Activated CD4-positive, alpha-beta T cell treated with anti-CD3 and anti-CD28 coated beads for 4 hours (primary cell): Measurements from ENCODE around the gene PRR36.
"Not testable (repeated sequence)": the region's sequence is repeated elsewhere in the genome, so short reads cannot be mapped to it uniquely, and the experiment has no call there.

Experiments used
- DNase-seq, 2 donors: peaks; one replicate each; pipeline ENCODE4 v3.0.0-alpha.2; 2020

Gene PRR36

DNA sequence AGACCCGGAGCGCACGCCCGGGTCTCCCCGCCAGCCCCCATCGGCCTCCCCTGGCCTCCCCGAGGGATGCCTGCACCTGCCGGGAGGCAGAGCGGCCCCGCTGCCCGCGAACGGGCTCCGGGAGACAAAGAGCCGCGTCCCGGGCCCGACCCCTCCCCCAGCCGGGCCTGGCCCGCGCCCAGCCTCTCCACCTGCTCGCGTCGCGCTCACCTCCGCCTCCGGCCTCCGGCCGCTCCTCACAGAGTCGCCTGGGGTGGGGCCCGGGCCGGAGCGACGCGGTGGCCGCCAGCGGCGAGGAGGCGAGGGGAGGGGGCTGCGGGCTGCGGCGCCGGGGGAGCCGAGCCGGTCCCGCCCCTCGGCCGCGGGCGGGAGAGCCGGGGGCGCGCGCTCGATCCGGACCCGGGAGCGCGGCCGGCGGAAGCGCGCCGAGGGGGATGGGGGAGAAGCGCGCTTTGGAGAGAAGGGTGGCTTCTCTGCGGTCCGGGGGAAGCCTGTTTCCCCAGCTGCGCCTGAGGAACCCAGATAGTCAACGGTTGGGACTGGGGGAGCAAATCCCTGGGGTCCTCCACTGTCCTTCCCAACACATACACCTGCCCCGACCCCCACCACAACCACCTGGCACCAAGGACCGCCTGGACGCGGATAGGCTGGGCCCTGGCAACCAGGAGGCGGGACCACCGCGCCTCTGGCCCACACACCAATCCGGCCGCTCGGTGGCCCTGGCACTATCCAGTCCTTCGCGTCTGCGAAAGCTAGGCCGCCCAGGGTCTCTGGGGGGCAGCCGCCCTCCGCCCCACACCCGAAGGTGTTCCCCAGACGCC lies at the start of gene PRR36:
PRR36 (minus strand) TSS at position 315 of the 821 bp plus-strand sequence. CDS start 701 bp downstream, outside the sequence.
- no peak for DNase-seq

DNA sequence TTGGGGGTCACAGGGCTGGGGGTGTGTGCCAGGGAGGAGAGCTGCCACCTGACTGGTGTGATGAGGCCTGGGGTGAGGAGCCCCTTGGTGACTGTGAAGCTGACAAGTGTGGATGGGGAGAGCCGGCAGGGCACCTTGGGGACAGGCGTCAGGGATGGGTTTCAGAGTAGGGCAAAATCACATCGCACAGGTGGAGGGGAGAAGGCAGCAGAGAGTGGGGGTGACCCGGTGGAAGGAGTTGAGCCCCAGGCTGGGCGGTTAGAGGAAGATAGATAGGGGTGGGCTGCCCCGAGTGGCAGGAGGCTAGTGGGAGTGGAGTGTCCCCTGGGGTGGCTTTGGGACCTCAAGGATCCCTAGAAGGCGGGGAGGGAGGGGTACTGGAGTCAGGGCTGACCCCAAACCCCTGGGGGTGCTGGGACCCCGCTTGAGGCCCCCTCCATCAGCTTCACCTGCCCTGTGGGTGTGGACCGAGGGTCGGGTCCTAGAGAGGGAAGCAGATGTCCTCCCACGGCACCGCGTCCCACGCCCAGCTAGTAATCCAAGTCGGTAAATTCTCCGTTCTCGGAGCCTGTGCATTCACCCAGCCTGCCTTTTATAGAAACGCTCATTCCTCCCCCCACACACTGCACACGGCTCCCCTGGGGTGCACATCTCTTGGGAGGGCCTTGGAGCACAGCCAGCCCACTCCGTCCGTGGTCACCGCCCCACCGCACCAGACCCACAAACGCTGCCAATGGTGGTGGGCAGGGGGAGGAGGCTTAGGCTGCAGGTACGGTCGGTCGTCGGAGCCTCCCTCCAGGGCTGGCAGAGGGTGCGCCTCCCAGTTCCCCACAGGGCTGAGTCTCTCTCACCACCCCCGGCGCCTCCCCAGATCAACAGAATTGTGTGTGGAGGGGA lies 49.4 kb upstream of the PRR36 start:
- no peak for DNase-seq

DNA sequence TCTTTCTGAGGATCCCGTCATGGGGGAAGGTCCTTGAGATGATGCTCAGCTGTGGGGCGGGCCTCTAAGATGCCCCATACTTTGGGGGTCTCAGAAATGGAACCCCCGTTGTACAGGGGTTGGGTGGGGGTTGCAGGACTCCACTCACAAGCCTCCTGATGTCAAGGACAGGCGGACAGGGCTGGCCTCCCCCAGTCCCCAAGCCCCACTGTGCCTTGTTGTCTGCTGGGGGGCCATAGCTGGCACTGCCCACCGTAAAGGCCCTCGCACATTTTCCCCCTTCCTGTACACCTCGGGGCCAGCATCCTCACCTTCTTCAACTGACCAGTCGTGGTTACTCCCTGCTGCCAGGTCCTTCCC lies 48.6 kb upstream of the PRR36 start:
- DNase-seq: no peak

DNA sequence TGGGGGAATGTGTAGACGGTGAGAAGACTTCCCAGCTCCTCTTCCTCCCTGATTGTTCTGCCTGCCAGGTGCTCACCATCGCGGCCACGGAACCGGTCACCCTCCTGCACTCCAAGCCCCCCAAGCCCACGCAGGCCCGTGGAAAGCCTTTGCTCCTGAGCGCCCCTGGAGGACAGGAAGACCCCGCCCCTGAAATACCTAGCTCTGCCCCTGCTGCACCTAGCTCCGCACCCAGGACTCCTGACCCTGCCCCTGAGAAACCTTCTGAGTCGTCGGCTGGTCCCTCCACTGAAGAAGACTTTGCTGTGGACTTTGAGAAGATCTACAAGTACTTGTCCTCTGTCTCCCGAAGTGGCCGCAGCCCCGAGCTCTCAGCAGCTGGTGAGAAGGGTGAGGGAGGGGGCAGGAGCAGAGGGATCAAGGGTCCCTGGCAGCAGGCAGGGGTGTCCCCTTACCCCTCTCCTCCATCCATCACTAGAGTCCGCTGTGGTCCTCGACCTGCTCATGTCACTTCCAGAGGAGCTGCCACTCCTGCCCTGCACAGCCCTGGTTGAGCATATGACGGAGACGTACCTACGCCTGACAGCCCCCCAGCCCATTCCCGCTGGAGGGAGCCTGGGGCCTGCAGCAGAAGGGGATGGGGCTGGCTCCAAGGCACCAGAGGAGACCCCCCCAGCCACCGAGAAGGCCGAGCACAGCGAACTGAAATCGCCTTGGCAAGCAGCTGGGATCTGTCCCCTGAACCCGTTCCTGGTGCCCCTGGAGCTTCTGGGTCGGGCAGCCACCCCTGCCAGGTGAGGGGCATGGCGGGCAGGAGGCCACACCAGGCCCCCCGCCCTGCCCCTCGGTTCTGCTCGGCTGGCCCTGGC lies 48.0 kb upstream of the PRR36 start:
- DNase-seq: no peak

DNA sequence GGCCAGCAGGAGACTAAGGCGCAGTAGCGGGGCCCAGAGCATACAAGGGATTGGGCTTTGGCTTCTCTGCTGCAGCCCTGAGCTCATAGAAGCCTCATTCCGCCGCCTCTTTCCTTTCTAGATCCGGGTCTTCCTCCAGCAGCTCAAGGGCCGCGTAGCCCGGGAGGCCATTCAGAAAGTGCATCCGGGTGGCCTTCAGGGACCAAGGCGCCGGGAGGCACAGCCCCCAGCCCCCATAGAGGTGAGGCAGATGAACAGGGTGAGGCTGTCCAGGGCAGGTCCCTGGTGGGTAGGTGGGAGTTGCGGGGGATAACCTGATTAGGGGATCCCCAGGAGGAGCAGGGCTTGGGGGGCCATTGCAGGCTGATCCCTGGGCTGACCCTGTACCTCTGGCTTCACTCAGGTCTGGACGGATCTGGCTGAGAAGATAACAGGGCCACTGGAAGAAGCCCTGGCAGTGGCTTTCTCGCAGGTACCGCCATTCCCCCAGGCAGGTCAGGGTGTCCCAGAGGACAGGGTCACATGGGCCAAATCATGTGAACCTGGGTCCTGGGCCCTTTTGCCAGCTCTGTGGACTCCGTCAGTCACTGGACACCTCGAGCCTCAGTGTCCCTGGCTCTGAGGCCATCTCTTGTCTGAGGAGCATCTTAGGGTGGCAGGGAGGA lies 47.2 kb upstream of the PRR36 start:
- DNase-seq: no peak

DNA sequence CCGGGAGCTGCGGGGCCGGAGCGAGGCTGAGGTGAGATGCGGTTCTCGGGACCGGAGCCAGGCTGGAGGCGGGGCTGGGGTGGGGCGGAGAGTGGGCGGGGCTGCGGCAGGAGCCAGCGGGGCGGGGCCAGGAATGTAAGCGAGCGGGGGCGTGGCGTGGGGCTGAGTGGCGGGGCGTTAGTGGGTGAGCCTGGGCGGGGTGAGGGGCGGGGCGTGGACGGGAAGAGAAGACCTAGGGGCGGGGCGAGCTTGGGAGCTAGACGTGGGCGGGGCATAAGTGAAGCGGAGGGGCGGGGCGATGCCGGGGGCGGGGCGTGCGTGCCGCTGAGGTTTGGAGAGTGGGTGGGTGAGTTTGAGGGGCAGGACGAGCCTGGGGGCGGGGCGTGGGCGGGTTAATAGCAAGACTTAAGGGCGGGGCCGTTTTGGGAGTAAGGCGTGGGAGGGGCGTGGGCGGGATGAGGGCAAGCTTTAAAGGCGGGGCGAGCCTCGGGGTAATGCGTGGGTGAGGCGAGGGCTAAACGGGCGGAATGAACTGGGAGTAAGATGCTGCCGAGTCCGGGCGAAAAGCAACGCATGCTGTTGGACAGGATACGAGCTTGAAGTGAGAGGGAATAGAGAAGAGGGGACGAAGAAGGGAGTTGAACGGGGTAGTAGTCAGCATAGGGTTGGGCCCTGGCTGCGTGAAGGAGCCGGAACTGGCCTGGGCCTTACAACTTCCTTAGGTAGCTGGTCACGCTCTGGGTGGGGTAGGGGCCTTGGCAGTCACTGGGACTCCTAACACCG lies 46.5 kb upstream of the PRR36 start:
- peak; percentile 100 for DNase-seq

DNA sequence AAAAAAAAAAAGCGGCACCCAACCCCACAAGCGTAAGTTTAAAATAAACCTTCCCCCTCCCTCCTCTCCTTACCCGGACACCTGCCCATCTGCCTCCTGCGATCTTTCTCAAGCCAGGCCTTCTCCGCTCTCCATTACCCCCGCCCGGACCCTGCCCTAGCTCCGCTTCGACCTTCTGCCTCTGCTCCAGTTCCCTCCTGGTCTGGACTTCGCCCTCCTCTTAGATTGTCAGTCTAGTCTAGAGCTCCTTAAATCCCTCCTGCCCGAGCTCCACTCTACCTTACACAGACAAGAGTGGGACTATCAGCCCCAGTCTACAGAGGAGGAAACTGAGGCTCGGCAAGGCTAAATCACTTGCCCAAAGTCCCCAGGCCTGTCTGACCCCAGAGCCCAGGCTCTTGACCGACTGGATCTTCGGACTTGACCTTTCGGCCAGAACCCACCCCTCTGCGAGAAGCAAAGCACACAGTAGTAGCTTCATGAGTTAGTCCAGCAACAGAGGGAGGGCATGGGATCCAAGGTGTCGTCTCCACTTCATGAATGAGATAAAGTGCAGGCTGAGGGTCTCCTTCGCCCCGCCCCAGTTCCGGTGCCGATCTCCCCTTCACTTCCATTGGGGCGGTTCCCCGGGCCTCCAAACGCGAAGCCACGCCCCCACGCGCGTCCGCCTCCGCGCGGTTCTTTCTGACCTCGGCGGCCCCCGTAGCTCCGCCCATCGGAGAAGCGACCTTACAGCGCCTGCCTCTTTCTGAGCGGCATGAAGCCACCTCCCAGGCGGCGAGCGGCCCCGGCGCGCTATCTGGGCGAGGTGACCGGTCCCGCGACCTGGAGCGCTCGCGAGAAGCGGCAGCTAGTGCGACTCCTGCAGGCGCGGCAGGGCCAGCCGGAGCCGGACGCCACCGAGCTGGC lies 45.7 kb upstream of the PRR36 start, which contains the start of gene SNAPC2:
SNAPC2 (plus strand) TSS at position 729 of the 909 bp plus-strand sequence; CDS start at position 758, 29 bp downstream.
- peak; percentile 97 for DNase-seq

DNA sequence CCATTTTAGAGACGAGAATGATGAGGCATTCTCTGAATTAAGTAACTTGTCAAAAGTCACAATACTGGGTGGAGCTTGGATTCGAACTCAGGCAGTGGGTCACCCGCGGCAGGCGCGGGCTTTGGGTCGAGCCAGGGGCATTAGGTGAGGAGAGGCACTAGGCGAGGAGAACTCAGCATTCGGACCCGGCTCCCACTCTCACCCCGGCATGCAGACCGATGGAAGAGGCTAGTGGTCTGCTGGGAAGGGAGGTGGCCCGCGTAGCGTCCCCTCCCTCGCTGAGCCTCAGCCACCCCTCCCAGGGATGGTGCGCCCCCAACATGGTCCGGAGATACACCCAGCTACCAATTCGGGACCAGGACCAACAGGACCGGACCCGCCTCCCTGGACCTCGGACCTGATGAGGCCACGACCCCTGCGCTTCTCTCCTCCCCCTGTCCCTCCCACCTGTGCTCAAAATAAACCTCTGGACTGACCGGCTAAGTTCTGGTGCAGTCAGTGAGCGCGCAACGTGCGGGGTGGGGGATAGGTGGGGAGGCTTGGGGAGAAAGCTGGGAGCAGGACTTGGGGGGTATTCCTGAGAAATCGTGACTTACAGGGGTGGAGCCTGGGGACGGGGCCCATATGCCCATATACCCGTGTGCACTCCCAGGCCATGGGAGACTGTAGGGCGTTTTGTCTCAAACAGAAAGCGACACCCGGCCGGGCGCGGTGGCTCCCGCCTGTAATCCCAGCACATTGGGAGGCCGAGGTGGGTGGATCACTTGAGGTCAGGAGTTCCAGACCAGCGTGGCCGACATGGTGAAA lies 44.6 kb upstream of the PRR36 start:
- no peak for DNase-seq

DNA sequence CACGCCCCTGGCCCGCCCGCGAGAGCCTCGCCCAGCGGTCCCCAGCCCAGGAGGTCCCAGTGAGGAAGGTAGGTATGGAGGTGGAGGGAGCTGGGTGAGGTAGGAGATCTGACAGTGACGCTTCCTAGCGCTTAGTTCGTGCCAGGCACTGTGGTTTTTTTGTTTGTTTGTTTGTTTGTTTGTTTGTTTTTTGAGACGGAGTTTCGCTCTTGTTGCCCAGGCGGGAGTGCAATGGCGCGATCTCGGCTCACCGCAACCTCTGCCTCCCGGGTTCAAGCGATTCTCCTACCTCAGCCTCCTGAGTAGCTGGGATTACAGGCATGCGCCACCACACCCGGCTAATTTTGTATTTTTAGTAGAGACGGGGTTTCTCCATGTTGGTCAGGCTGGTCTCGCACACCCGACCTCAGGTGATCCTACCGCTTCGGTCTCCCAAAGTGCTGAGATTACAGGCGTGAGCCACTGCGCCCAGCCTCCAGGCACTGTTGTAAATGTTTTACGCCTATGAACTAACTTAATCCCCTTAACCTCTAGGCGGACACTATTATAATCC lies 43.9 kb upstream of the PRR36 start:
- not testable (repeated sequence) for DNase-seq

DNA sequence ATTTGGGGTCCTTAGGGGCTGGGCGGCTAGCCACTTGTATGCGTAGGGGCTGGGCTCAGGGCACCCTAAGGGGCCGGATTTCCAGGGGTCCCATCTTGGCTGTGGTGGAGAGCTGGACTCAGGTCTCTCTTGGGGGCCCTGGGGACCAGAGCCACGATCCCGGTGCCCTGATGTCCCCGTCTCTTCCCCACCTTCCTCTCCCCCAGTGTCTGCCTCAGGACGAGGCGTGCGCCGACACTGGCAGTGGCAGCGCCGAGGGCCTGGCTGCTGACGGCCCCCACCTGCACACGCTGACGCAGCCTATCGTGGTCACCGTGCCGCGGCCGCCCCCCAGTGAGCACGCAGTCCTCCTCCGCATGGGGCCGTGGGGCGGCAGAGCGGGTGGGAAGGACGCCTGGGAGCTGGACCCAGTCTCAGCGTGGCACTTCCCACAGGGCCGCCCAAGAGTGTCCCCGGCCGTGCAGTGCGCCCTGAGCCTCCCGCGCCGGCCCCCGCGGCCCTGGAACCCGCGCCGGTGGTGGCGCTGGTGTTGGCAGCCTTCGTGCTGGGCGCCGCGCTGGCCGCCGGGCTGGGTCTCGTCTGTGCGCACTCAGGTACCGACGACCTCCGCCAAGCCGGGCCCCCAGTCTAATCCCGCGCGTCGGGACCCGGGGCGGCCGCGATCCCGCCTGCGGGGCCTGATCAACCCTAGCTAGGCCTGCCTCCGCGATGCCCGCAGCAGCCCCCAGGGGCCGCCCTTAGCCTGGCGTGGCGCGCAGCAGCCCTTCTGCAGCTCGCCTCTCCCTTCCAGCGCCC lies 43.3 kb upstream of the PRR36 start:
- peak; percentile 54 to 56 for DNase-seq

DNA sequence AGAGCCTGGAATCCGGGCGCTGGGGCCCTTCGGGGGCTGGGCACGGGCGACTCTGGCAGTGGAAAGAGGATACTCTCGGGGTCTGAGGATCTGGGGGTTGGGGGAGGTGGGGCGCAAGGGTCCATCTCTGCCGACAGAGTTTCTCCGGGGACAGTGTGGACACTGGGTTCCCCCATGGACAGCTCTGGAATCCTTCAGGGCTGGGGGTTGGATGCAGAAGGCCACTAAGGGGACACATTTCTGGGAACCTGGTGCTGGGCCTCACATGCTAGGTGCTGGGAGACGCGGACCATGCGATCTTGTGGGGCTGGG lies 42.7 kb upstream of the PRR36 start:
- DNase-seq: no peak

DNA sequence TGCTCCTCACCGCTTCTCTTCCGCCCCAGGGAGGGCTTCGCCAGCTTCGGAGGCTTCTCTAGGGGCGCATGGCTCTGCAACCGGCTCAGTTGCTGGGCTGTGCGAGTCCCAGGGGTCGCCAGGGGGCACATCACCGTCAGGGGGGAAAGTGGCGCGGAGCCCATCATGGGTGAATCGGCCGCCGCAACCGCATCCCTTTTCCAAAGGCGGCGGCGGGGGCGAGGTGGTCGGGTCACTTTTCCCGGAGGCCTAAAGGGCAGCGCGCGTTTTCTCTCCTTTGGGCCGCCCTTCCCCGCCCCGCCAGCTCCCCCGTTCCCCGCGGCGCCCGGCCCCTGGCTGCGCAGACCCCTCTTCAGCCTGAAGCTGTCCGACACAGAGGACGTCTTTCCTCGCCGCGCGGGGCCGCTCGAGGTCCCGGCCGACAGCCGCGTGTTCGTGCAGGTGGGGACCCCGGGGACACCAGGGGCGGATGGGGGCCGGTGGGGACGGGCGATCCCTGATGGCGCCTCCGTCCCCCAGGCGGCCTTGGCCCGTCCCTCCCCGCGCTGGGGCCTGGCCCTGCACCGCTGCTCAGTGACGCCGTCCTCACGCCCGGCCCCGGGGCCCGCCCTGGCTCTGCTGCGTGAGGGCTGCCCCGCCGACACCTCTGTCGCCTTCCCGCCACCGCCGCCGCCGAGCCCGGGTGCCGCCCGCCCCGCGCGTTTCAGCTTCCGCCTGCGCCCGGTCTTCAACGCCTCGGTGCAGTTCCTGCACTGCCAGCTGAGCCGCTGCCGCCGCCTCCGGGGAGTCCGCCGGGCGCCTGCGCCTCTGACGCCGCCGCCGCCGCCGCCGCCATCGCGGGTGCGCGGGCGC lies 42.1 kb upstream of the PRR36 start:
- peak in 1 of 2 donors; percentile 38 for DNase-seq

DNA sequence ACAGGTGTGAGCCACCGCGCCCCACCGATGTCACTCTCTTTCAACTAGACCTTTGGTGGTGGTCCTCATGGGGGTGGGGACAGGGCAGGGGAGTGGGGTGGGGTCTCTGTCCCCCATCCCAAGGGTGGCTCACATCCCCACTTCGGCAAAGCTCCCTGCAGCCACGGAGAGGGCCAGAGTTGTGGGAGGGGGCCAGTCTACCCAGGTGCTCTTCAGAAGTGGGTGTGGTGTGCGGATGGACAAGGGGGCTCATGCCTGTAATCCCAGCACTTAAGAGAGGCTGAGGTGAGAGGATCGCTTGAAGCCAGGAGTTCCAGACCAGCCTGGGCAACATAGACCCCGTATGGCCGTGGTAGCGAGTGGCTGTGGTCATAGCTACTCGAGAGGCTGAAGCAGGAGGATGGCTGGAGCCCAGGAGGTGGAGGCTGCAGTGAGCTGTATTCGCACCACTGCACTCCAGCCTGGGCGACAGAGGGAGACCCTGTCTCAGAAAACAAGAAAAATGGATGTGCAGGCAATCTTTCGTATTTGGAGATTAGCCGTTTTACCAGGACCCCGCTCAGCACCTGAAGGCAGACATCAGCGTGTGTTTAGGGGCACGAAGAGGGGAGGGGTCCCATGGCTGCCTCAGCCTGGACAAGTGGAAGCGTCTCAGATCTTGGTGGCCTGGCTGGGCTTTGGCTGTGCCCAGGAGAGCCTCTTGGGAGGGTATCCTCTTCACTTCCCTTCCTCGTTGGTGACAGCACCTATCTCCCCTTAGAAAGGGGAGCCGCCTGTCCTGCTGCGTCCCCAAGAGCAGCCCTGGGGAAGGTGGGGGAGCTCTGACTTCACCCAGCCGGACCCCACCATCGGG lies 41.3 kb upstream of the PRR36 start:
- no peak for DNase-seq

DNA sequence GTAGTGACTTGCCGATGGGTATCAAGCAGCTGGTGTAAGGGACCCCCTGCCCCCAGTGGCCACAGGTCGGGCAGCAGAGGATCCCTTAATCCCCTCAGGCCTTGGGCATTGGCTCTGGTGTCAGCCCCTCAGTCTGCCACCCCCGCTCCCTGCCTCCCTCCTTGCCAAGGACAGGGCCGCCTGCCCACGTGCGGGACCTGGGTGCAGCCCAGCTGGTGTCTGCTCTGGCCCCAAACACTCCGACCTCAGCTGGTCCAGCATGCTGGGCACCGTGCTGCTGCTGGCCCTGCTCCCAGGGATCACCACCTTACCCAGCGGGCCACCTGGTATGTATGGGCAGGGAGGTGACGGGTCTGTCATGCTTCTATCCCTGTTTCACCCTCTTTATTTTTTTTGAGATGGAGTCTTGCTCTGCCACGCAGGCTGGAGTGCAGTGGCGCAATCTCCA lies 40.4 kb upstream of the PRR36 start, which contains the start of gene TGFBR3L:
TGFBR3L (plus strand) TSS at position 233 of the 448 bp plus-strand sequence.
- DNase-seq: no peak

DNA sequence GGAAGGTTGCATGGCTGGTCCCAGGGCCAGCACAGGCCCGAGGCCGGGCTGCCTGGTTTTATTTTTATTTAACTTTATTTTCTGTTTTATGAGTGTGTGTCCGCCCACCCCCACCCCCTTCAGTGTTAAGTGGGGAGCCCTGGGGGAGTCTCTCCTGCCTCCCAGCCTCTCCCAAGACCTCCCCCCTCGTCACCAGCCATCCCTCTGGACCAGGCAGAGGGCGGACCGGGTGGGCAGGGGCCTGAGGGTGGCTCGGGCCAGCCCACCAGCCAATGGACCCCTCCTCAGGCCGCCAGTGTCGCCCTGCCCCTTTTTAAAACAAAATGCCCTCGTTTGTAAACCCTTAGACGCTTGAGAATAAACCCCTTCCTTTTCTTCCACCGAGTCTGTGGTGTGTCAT lies 39.9 kb upstream of the PRR36 start:
- DNase-seq: no peak

DNA sequence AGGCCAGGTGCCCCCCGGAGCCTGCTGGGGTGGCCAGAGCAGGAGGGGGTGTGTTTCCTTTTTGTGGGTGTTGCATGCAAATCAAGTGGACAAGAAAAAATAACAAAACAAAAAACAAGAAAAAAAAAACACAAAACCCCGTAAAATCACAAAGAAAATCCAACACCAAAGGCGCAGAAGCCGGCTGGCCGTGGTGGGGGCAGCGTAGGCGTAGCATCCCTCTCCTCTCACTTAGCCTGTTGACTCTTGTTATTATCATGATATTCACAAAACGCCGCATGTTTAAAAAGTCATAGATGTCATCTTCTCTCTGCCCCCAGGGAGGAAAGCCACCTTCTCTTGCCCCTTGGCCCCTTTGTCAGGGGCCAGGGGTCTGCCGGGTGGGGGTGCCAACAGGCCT lies 39.5 kb upstream of the PRR36 start:
- DNase-seq: no peak
